Stromal cell of bone marrow (primary cell): ENCODE measurements around the gene NUB1.
"Not testable (repeated sequence)": the region's sequence is repeated elsewhere in the genome, so short reads cannot be mapped to it uniquely, and the experiment has no call there.

Source experiments
- DNase-seq: peaks from one replicate; pipeline ENCODE4 v3.0.0-alpha.2; 2012; ENCODE audit warnings: low read depth

Gene NUB1

DNA sequence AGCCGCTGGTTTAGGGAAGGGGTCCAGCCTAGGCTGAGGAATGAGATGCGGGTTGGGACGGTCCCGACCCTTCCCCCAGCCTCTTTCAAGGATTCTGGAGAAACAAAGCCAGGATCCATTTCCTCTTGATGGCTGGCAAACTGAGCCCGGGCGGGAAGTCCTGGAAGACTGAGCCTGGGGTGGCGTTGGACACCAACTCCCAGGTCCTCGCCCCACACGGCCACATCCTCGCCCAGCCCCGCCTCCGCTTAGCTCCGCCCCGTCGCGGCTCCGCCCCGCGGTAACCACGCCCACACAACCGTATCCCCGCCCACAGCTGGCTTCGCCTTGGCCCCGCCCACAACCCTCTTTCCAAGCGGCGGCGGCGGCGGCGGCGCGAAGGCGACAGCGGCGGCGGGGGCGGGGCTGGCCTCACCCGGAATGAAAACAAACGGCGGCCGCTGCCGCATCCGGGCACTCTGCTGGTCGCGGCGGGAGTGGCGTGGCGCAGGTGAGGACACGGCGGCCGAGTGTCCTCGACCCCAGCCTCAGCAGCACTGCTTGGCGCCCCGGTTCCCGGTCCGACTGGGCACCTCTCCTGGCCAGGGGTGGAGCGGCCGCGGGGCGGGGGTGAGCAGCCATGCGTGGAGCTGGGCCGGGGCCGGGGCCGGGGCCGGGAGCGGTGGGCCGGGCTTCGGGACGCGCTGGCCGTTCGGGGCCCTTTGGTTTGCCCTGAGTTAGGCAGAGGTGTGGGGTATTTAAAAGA is at the start of gene NUB1:
NUB1 (plus strand) TSS at position 456 of the 745 bp plus-strand sequence. CDS start 3,538 bp downstream, outside the sequence.
- peak; percentile 65 for DNase-seq

- no peak for DNase-seq
Measured at GRCh38 chr7:151292850-151293249, 48.8 kb upstream of the NUB1 start.

DNA sequence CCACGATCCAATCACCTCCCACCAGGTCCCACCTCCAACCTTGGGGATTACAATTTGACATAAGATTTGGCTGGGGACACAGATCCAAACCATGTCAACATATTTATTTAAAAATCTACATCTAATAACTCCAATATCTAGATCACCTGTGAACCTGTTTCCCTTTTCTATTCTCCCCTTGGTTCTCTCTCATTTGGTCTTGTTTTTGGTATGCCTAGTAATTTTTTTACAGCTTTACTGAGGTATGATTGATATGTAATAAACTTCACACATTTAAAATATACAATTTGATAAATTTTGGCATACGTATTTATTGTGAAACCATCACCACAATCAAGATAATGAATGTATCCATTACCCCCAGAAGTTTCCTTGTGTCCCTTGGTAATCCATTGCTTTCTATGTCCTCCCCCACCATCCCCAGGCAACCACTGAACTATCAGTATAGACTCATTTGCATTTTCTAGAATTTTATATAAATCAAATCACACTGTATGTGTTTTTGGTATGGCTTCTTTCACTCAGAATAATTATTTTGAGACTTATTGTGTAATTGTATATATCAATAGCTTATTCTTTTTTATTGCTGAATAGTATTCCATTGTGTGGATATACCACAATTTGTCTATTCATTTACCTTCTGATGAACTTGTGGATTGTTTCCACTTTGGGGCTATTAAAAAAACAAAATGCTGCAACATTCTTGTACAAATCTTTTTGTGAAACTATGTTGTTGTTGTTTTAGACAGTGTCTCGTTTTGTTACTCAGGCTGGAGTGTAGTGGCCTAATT is 45.2 kb upstream of the NUB1 start:
- DNase-seq = no peak

GRCh38 chr7:151298765-151299164 is 42.8 kb upstream of the NUB1 start:
- no peak for DNase-seq

DNA sequence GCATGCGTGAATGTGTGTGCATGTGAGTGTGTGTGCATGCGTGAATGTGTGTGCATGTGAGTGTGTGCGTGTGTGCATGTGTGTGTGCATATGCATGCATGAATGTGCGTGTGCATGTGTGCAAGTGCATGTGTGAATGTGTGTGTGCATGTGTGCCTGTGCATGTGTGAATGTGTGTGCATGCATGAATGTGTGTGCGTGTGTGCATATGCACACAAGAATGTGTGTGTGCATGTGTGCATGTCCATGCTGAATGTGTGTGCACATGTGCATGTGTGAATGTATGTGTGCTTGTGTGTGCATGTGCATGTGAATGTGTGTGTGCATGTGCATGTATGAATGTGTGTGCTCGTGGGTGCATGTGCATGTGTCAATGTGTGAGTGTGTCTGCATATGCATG is 42.1 kb upstream of the NUB1 start:
- DNase-seq = no peak

GRCh38 chr7:151299940-151300645 is 41.5 kb upstream of the NUB1 start:
- DNase-seq = no peak

- no peak for DNase-seq
Measured at GRCh38 chr7:151301471-151302462, 39.8 kb upstream of the NUB1 start.

DNA sequence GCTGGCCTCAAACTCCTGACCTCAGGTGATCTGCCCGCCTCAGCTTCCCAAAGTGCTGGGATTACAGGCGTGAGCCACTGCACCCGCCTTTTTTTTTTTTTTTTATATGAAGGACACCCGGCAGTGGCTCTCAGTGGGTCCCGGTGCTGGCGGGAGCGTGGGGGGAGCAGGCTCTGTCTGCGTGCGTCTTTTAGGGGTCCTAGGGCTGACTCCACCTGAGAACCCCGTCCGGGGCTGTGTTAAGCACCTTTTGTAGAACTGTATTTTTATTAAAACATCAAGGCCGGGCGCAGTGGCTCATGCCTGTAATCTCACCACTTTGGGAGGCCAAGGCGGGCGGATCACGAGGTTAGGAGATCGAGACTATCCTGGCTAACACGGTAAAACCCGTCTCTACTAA is 37.4 kb upstream of the NUB1 start:
- DNase-seq = not testable (repeated sequence)

DNA sequence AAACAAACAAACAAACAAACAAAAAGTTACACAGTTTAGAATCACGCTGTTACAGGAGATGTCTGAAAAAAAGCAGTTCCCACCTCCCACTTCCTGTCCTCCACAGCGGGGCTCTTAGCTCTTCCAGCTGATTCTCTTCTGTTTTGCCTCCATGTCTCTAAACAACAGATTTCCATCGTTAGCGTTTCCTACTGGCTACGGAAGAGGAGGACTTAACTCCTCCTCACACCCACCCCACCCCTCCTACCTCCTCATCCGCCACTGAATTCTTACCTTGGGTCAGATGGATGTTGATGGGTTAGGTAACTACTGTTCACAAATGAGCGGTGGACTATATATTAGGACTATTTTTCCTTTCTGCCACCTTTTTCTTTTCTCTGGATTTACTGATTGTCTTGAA is 36.8 kb upstream of the NUB1 start:
- no peak for DNase-seq

DNA sequence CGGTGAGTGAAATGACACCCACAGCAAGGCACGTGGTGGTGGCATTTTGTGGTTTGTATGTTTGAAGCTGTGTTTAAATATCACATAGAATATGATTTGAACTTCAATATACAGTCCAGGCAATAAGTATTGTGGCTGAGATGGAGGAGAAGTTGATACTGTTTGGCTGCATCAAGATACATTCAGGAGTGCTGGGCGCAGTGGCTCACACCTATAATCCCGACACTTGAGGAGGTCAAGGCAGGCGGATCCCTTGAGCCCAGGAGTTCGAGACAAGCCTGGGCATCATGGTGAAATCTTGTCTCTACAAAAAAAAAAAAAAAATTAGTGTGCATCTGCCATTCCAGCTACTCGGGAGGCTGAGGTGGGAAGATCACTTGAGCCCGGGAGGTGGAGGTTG is 35.2 kb upstream of the NUB1 start:
- no peak for DNase-seq

DNA sequence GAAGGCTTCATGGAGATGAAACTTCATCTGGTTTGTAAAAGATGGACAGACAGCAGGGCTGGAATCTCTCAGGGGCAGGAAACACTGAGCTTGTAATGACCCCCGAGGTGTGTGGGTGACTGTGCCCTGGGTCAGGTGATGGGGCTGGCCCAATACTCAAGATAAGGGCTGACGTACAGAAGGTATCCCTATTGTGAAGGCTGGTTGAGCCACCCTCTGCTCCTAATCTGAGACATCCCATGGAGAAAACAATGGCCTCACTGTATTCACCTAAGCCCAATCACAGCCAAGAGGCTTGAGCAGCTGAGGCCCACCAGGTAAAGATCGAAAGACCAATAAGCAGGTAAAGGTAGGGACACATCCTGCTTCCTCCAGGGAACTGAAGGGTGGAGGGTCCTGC is 34.8 kb upstream of the NUB1 start:
- no peak for DNase-seq

GRCh38 chr7:151307536-151307935 is 34.1 kb upstream of the NUB1 start:
- DNase-seq = no peak

DNA sequence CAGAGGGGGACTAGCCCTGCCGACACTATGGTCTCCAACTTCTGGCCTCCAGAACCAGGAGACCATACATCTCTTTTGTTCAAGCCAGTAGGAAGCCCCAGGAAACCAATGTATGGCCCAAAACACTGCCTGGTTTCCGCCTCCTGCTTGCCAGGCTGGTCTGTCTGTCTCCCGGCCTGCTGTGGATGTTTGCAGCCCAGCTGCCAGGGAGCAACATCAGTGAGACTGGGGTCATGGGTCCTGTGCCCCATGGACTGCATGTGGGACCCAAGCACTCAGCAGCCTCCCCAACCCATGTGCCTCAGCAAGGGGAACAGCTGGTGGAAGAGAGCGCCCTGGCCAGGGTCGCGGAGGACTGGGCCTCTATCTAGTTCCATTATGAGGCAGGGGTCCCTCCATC is 33.4 kb upstream of the NUB1 start:
- no peak for DNase-seq

DNA sequence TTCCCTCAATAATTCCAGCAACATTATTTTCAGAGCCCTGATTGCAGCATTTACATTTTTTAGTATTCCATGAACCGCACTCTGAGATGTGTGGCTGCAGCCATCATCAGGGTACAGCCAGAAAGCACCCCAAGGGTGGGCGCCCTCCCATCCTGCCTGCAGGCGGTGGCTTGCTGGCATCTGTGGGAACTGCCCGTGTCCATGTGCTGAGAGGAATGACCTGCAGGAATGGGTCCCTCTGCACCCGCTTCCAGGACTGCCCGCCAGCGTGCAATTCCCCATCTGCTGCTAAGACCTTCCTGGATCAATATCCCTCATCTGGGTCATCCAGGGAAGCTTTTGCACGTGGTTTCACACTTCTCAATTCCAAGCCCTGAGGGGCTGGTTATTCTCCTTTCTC is 32.8 kb upstream of the NUB1 start:
- no peak for DNase-seq

GRCh38 chr7:151309311-151309710 is 32.3 kb upstream of the NUB1 start:
- no peak for DNase-seq

DNA sequence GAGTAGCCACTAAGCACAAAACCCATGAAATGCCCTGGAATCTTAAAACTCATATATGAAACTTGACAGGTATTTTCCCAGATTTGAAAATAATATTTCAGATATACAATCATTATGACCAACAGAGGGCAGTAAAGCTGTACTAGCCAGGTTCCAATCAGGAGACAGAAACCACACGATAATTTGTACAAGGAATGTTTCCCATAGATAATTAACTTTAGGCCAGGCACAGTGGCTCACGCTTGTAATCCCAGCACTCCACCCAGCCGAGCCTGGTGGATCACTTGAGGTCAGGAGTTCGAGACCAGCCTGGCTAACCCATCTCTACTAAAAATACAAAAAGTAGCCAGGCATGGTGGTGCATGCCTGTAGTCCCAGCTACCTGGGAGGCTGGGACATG is 31.0 kb upstream of the NUB1 start:
- DNase-seq = no peak

DNA sequence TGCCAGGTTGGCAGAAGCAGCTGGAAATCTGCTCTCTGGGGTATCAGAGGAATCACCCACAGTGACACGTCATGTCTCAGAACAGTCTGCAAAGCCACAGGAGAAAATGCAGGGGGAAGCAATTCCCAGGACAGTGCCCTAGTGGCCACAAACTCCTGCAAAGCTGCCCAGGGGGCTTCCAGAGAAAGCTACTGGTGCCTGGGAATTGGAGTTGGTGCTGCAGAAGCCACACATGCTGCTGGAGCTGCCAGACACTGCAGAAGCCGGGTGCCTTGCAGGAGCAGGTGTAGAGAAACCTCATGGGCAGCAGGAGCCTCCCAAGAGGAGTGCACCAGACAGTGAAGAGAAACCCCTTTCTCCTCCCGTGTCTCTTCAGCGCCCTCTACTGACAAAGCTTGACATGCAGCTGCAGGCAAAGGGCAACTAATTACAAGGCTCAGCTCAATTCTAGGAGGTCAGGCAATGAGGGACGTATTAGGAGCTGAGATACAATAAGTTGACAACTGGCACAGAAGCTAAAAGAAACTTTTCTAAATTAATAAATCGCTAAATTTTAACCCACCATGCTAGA is 30.2 kb upstream of the NUB1 start:
- DNase-seq = no peak

- DNase-seq = no peak
Measured at GRCh38 chr7:151312356-151312755, 29.3 kb upstream of the NUB1 start.

DNA sequence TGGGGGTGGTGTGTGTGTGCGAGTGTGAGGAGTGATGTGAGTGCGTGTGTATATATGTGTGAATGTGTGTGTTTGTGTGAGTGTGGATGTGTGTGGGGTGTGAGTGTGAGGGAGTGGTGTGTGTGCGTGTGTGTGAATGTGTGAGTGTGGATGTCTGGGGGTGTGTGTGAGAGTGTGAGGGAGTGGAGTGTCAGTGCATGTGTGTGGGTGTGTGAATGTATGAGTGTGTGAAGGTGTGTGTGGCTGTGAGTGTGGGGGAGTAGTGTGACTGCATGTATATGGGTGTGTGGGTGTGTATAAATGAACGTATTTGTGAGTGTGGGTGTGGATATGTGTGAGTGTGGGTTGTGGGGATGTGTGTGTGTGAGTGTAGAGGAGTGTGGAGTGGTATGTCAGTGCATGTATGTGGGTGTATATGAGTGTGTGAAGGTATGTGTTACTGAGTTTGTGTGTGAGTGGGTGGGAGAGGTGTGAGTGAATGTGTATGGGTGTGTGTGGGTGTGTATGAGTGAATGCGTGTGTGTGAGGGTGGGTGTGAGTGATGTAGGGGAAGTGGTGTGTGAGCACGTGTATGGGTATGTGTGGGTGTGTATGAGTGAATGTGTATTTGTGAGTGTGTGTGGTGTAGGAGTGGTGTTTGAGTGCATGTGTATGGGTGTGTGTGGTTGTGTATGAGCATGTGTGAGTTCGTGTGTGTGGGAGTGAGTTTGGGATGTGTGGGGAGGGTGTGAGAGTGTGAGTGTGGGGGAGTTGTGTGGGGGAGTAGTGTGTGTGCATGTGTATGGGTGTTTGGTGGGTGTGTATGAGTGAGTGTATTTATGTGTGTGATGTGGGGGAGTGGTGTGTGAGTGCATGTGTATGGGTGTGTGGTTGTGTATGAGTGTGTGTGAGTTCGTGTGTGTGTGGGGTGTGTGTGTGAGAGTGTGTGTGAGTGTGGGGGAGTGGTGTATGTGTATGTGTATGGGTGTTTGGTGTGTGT is 28.5 kb upstream of the NUB1 start:
- no peak for DNase-seq

DNA sequence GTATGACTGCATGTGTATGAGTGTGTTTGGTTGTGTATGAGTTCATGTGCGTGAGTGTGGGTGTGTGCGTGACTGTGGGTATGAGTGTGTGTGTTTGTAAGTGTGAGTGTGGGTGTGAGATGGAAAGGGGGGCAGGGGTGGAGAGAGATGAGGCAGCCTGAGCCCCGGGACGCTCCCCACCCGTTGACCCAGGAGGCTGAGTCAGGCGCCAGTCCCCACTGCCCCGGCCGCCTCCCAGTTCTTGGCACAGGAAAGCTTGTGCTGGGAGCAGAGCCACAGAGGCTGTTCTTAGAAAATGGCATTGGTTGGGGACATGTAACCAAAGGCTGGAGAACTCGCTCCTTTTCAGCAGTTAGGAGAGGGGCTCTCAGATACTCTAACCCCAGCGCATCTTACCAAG is 27.8 kb upstream of the NUB1 start:
- peak; percentile 49 for DNase-seq
